MM.1S (cell line): ENCODE measurements around the gene SAC3D1.

Source experiments
- DNase-seq: peaks from one replicate; pipeline ENCODE4 v3.0.0-alpha.2; 2015
- H2AFZ ChIP-seq: fragments of 300-600 bp; sonication (generic); 2 replicates; pipeline ENCODE4 v1.6.0; 2016; ENCODE audit warnings: antibody characterized with exemption, low read length
- H3F3A ChIP-seq: fragments of 300-600 bp; sonication (generic); 2 replicates; pipeline ENCODE4 v1.6.1; 2016; ENCODE audit warnings: mild to moderate bottlenecking, antibody characterized with exemption, low read length, moderate library complexity, mixed read lengths; ENCODE audit not compliant: insufficient read depth
- H3K27ac ChIP-seq: fragments of 300-600 bp; sonication (generic); 2 replicates; pipeline ENCODE4 v1.5.1; 2016; ENCODE audit warnings: mild to moderate bottlenecking, low read length
- H3K27me3 ChIP-seq: fragments of 300-600 bp; sonication (generic); replicated peaks from 2 replicates; pipeline ENCODE4 v1.6.0; 2016; ENCODE audit warnings: low read length; ENCODE audit not compliant: insufficient read depth
- H3K36me3 ChIP-seq: fragments of 300-600 bp; sonication (generic); replicated peaks from 2 replicates; pipeline ENCODE4 v1.6.1; 2016; ENCODE audit warnings: mild to moderate bottlenecking, low read length, mixed read lengths; ENCODE audit not compliant: insufficient read depth
- H3K4me1 ChIP-seq: fragments of 300-600 bp; sonication (generic); 2 replicates; pipeline ENCODE4 v1.6.1; 2016; ENCODE audit warnings: low read length, mixed read lengths
- H3K4me2 ChIP-seq: fragments of 300-600 bp; sonication (generic); 2 replicates; pipeline ENCODE4 v1.6.0; 2016; ENCODE audit warnings: low read depth, low read length
- H3K4me3 ChIP-seq: fragments of 300-600 bp; sonication (generic); 2 replicates; pipeline ENCODE4 v1.5.1; 2016; ENCODE audit warnings: low read length, mixed read lengths
- H3K79me2 ChIP-seq: fragments of 300-600 bp; sonication (generic); 2 replicates; pipeline ENCODE4 v1.6.1; 2016; ENCODE audit warnings: mixed run types, low read length, mixed read lengths
- H3K9ac ChIP-seq: fragments of 300-600 bp; sonication (generic); 2 replicates; pipeline ENCODE4 v1.6.1; 2016; ENCODE audit warnings: low read length, mixed read lengths
- H3K9me2 ChIP-seq: fragments of 300-600 bp; sonication (generic); replicated peaks from 2 replicates; pipeline ENCODE4 v1.6.1; 2016; ENCODE audit warnings: mild to moderate bottlenecking, low read length, mixed read lengths; ENCODE audit not compliant: insufficient read depth
- H3K9me3 ChIP-seq: fragments of 300-600 bp; sonication (generic); replicated peaks from 2 replicates; pipeline ENCODE4 v1.6.1; 2016; ENCODE audit warnings: mild to moderate bottlenecking, low read length, mixed read lengths; ENCODE audit not compliant: insufficient read depth
- H4K20me1 ChIP-seq: fragments of 300-600 bp; sonication (generic); 2 replicates; pipeline ENCODE4 v1.6.1; 2016; ENCODE audit warnings: mild to moderate bottlenecking, low read length, moderate library complexity, mixed read lengths; ENCODE audit not compliant: insufficient read depth
- CTCF ChIP-seq: fragments of 300-600 bp; sonication (generic); IDR thresholded peaks from 2 replicates; pipeline ENCODE4 v1.5.1; 2016; ENCODE audit warnings: antibody characterized with exemption, low read length, mixed read lengths
- EZH2 ChIP-seq: fragments of 300-600 bp; sonication (generic); optimal IDR thresholded peaks from 2 replicates; pipeline ENCODE3; 2017; ENCODE audit warnings: low read depth, mild to moderate bottlenecking, antibody characterized with exemption, low read length, mixed read lengths
- EZH2phosphoT487 ChIP-seq: fragments of 300-600 bp; sonication (generic); IDR thresholded peaks from 2 replicates; pipeline ENCODE4 v1.6.1; 2018; ENCODE audit warnings: antibody characterized with exemption, low read length

SAC3D1 gene

GRCh38 chr11:65045061-65045460 is 4.1 kb downstream of the SAC3D1 start:
- H3K36me3 ChIP-seq: no peaks in the 10 kb centered on the region
- no peak overlapping the region for H2AFZ ChIP-seq
- no peak for TF ChIP-seq EZH2phosphoT487
- no peak for TF ChIP-seq CTCF
- no peak for TF ChIP-seq EZH2
- no peak overlapping the region for H3K4me3 ChIP-seq
- H3K9ac ChIP-seq: no peak overlapping the region
- H3K9me2 ChIP-seq: no peaks in the 10 kb centered on the region
- no peaks in the 10 kb centered on the region for H3K27me3 ChIP-seq
- peaks cover 11% of the 10 kb centered on the region for H3F3A ChIP-seq
- H3K27ac ChIP-seq: no peak overlapping the region
- no peak for DNase-seq
- H4K20me1 ChIP-seq: no peaks in the 10 kb centered on the region
- no peaks in the 10 kb centered on the region for H3K9me3 ChIP-seq
- H3K4me1 ChIP-seq: peaks cover 10% of the 10 kb centered on the region
- peaks cover 42% of the 10 kb centered on the region for H3K79me2 ChIP-seq
- no peak overlapping the region for H3K4me2 ChIP-seq

DNA sequence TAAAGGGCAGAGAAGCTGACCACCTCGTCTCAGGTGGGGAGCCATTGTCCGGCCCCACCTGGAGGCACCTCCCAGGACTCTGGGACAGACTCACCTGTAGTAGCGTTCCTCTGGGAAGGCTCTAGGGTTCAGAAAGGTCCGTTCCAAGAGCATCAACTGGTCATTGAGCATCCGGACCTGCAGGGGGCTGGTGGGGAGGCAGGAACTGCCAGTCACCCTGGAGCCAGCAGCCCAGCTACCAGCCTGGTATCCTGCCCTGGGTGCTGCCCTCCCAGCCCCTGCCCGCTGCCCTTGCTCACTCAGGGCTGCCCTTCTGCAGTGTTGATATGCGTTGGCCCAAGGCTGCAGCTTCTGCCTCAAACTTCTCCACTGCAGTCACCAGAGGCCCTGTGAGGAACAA is 4.7 kb downstream of the SAC3D1 start:
- H3K4me2 ChIP-seq: no peak overlapping the region
- no peak overlapping the region for H2AFZ ChIP-seq
- no peaks in the 10 kb centered on the region for H4K20me1 ChIP-seq

GRCh38 chr11:65047581-65048422 is 6.8 kb downstream of the SAC3D1 start:
- no peak overlapping the region for H3K9ac ChIP-seq
- H3F3A ChIP-seq: peaks cover 8% of the 10 kb centered on the region
- H3K79me2 ChIP-seq: peaks cover 30% of the 10 kb centered on the region
- DNase-seq: no peak
- H3K4me2 ChIP-seq: no peak overlapping the region
- no peak overlapping the region for H3K27ac ChIP-seq
- H3K9me3 ChIP-seq: no peaks in the 10 kb centered on the region
- no peaks in the 10 kb centered on the region for H3K27me3 ChIP-seq
- H3K4me3 ChIP-seq: no peak overlapping the region
- H2AFZ ChIP-seq: no peak overlapping the region
- no peak for TF ChIP-seq EZH2phosphoT487
- no peak for TF ChIP-seq CTCF
- no peak for TF ChIP-seq EZH2
- H3K36me3 ChIP-seq: no peaks in the 10 kb centered on the region
- peaks cover 8% of the 10 kb centered on the region for H3K4me1 ChIP-seq
- H4K20me1 ChIP-seq: no peaks in the 10 kb centered on the region
- H3K9me2 ChIP-seq: no peaks in the 10 kb centered on the region

More for the DNA sequence above, 4.7 kb downstream of the SAC3D1 start:
- DNase-seq: no peak
- Histone ChIP-seq H3K4me1 (peaks cover 8% of the 10 kb centered on the region; the same call in 1 of the 2 replicates), H3K9me3 (no peaks in the 10 kb centered on the region), H3K9me2 (no peaks in the 10 kb centered on the region), H3F3A (peaks cover 6% of the 10 kb centered on the region), H3K4me3 (no peak overlapping the region), H3K27me3 (no peaks in the 10 kb centered on the region), H3K27ac (no peak overlapping the region), H3K9ac (no peak overlapping the region), H3K79me2 (peaks cover 42% of the 10 kb centered on the region), H3K36me3 (no peaks in the 10 kb centered on the region)
- TF ChIP-seq CTCF: no peak
- TF ChIP-seq EZH2: no peak
- TF ChIP-seq EZH2phosphoT487: no peak
